HG03457 (cell line): ENCODE data around the gene SBF1.

Experiments used
- ATAC-seq: cut with Tn5 transposase; IDR thresholded peaks from one replicate; pipeline ENCODE4 v1.9.1; 2021; ENCODE audit warnings: moderate number of reproducible peaks; ENCODE audit not compliant: unreplicated experiment

SBF1 gene

GRCh38 chr22:50446708-50447575, 27.9 kb downstream of the SBF1 start:
- ATAC-seq = no peak

- ATAC-seq = no peak
Measured at GRCh38 chr22:50445880-50446707, 28.7 kb downstream of the SBF1 start.

GRCh38 chr22:50445071-50445879, 29.6 kb downstream of the SBF1 start:
- ATAC-seq = no peak

- no peak for ATAC-seq
Measured at GRCh38 chr22:50444663-50445062, 30.2 kb downstream of the SBF1 start.

GRCh38 chr22:50443801-50444625, 30.8 kb downstream of the SBF1 start:
- no peak for ATAC-seq

- ATAC-seq = no peak
Measured at GRCh38 chr22:50443197-50443596, 31.6 kb downstream of the SBF1 start.

GRCh38 chr22:50441428-50441993, 33.3 kb downstream of the SBF1 start:
- no peak for ATAC-seq

- ATAC-seq = no peak
Measured at GRCh38 chr22:50440544-50441249, 34.1 kb downstream of the SBF1 start.

- ATAC-seq = no peak
Measured at GRCh38 chr22:50439871-50440331, 34.9 kb downstream of the SBF1 start.

- no peak for ATAC-seq
Measured at GRCh38 chr22:50439314-50439870, 35.4 kb downstream of the SBF1 start.

GRCh38 chr22:50438305-50439275, 36.2 kb downstream of the SBF1 start:
- no peak for ATAC-seq

GRCh38 chr22:50437511-50438304, 37.1 kb downstream of the SBF1 start:
- ATAC-seq = no peak

GRCh38 chr22:50436841-50437341, 37.9 kb downstream of the SBF1 start:
- ATAC-seq = no peak

GRCh38 chr22:50436015-50436830, 38.6 kb downstream of the SBF1 start:
- ATAC-seq = no peak

- no peak for ATAC-seq
Measured at GRCh38 chr22:50435291-50436014, 39.4 kb downstream of the SBF1 start.
